NCI-H128 (cell line): Measurements from ENCODE around the gene ZBTB46.
"Not testable (repeated sequence)": the region's sequence is repeated elsewhere in the genome, so short reads cannot be mapped to it uniquely, and the experiment has no call there.

Source experiments
- DNase-seq: peaks from one replicate; lab custom pipeline; 2025; ENCODE audit not compliant: unreplicated experiment; lab: John Stamatoyannopoulos, UW

Gene ZBTB46

DNA sequence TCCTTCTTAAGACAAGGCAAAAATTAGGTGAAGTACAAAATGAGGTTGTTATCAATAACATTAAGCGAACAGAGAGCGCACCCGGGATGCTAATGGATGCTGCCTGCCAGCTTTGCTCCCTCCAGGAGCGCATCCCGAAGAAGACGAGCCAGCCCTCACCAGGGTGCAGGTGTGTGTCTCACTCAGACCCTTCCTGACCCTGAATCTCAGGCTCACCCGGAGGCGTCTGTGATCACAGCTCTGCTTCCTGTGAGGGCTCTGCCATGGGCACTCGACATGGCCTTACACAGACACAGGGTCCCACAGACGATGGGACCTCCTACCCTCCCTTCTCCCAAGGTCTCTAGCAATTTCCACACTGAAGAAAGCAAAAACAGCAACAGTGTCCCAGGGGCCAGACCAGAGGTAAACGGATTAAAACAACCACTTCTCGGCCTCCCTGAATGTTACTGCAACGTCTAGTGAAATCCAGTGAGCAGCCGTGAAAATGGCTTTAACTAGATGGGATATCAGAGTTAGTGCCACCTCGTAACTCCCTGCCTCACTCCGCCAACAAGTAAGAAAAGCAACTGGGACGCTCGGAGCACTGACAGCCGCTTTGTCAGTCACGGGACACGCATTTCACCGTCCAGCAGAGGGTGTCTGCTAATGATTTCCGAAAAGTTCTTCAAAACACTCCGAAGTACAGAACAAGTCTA is 11.7 kb downstream of the ZBTB46 start:
- DNase-seq, result no peak

DNA sequence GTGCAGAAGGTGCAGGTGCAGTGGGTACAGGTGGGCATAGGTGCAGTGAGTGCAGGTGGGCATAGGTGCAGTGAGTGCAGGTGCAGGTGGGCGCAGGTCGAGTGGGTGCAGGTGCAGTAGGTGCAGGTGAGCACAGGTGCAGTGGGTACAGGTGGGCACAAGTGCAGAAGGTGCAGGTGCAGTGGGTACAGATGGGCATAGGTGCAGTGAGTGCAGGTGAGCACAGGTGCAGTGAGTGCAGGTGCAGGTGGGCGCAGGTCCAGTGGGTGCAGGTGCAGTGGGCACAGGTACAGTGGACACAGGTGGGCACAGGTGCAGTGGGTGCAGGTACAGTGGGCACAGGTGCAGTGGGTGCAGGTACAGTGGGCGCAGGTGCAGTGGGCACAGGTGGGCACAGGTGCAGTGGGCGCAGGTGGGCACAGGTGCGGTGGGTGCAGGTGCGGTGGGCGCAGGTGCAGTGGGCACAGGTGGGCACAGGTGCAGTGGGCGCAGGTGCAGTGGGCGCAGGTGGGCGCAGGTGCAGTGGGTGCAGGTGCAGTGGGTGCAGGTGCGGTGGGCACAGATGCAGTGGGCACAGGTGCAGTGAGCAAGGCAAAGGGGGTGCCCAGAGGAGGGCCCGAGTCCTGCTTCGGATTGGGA is 15.3 kb downstream of the ZBTB46 start:
- no peak for DNase-seq

DNA sequence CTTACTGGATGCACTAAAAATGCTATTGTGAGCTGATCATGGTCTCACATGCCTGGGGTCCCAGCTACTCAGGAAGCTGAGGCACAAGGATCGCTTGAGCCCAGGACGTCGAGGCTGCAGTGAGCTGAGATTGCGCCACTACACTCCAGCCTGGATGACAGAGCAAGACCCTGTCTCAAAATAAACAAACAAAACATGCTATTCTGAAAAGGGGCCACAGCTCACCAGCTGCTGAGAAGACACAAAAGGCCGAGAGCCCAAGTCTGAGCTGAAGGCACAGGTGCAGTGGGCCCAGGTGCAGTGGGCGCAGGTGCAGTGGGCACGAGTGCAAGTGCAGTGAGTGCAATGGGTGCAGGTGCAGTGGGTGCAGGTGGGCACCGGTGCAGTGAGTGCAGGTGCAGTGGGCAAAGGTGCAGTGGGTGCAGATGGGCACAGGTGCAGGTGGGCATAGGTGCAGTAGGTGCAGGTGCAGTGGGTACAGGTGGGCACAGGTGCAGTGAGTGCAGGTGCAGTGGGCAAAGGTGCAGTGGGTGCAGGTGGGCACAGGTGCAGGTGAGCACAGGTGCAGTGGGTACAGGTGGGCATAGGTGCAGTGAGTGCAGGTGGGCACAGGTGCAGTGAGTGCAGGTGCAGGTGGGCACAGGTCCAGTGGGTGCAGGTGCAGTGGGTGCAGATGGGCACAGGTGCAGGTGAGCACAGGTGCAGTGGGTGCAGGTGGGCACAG is 16.0 kb downstream of the ZBTB46 start:
- no peak for DNase-seq

DNA sequence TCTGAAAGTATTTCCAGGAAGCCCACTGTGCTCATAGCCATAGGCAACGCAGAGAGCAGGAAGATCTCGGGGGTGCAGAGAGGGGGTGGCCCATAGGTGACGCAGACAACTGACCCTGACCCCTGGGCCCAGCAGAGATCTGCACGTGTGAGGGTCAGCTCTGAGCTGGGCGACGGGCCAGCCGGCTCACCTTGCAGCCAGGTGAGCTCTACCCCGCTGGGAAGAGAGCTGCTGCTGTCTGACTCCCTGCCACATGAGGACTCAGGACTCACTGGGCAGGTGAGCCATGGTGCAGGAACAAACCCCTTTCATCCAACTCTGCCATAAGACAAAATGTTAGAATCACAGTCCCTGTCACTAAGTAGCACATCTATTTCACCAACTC is 19.6 kb downstream of the ZBTB46 start:
- DNase-seq, result no peak

GRCh38 chr20:63810730-63811490 is 20.2 kb downstream of the ZBTB46 start:
- no peak for DNase-seq

DNA sequence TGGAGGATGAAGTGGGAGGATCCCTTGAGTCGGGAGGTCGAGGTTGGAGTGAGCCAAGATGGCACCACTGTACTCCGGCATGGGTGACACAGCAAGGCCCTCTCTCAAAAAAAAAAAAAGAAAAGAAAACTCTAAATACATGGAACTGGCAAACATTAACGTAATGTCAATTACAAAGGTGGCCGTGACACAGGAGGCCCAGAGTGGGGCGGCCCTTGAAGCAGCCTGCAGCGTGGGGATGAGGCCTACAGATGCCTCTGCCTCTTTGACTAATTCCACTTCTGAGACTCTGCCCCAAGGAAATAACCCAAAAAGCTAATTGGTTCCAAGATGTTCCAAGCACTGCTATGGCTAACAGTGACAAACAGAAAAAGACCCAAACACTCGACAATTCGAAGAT is 21.2 kb downstream of the ZBTB46 start:
- no peak for DNase-seq

- DNase-seq, result no peak
These were observed 21.9 kb downstream of the ZBTB46 start for GRCh38 chr20:63808964-63809674.

- DNase-seq, result no peak
These were observed 22.8 kb downstream of the ZBTB46 start for GRCh38 chr20:63808145-63808724.

- DNase-seq, result no peak
These were observed 23.4 kb downstream of the ZBTB46 start for GRCh38 chr20:63807654-63808053.

- DNase-seq, result no peak
These were observed 26.8 kb downstream of the ZBTB46 start for GRCh38 chr20:63804308-63804636.

GRCh38 chr20:63802469-63803240 is 28.4 kb downstream of the ZBTB46 start:
- DNase-seq, result no peak

GRCh38 chr20:63801174-63801573 is 29.9 kb downstream of the ZBTB46 start:
- not testable (repeated sequence) for DNase-seq

DNA sequence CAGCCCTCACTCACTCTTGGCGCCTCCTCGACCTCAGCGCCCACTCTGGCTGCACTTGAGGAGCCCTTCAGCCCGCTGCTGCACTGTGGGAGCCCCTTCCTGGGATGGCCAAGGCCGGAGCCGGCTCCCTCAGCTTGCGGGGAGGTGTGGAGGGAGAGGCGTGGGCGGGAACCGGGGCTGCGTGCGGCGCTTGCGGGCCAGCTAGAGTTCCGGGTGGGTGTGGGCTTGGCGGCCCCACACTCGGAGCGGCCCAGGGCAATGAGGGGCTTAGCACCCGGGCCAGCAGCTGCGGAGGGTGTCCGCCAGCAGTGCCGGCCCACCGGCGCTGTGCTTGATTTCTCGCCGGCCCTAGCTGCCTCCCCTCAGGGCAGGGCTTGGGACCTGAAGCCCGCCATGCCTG is 30.7 kb downstream of the ZBTB46 start:
- not testable (repeated sequence) for DNase-seq

DNA sequence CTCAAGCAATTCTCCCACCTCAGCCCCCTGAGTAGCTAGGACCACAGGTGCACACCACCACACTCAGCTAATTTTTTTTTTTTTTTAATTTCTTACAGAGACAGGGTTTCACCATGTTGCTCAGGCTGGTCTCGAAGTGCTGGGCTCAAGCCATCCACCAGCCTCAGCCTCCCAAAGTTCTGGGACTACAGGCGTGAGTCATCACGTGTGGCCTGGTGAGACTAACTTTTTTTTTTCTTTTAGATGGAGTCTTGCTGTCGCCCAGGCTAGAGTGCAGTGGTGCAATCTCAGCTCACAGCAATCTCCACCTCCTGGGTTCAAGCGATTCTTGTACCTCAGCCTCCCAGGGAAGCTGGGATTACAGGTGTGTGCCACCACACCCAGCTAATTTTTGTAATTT is 31.9 kb downstream of the ZBTB46 start:
- DNase-seq, result not testable (repeated sequence)

GRCh38 chr20:63797175-63797574 is 33.9 kb downstream of the ZBTB46 start:
- not testable (repeated sequence) for DNase-seq

- DNase-seq, result no peak
These were observed 35.8 kb downstream of the ZBTB46 start for GRCh38 chr20:63795178-63795830.

- DNase-seq, result no peak
These were observed 36.5 kb downstream of the ZBTB46 start for GRCh38 chr20:63794614-63795013.

- no peak for DNase-seq
These were observed 38.2 kb downstream of the ZBTB46 start for GRCh38 chr20:63792866-63793265.

- DNase-seq, result no peak
These were observed 39.4 kb downstream of the ZBTB46 start for GRCh38 chr20:63791497-63792156.
